Small intestine (tissue), 7 donors: ENCODE results near the gene ADCY9. TPM values are rescaled to one million over a fixed set of nuclear protein-coding genes. Genes with fewer than 3 reads are reported as not detected.

ENCODE experiments used
- DNase-seq, 2 donors: peaks; one replicate each; pipeline versions ENCODE4 v3.0.0 to v3.0.0-alpha.2; 2013
- FAIRE-seq: peaks from 2 replicates; lab custom pipeline; 2012; peaks lifted over from hg19 to GRCh38; lab: Jason Lieb, UNC
- H3K27ac ChIP-seq, 3 donors: one replicate each; pipeline ENCODE4 v1.5.1; 2013; ENCODE audit warnings: low read length in 2 of 3, mild to moderate bottlenecking in 2 of 3, control low read depth in 1 of 3, inconsistent platforms in 1 of 3, low read depth in 1 of 3, moderate library complexity in 1 of 3
- H3K27me3 ChIP-seq, 3 donors: one replicate each; pipeline ENCODE4 v1.6.1; 2013; ENCODE audit warnings: low read length in 3 of 3, inconsistent platforms in 1 of 3; ENCODE audit not compliant: control insufficient read depth in 3 of 3, insufficient read depth in 3 of 3
- H3K36me3 ChIP-seq, 3 donors: one replicate each; pipeline ENCODE4 v1.6.1; 2013; ENCODE audit warnings: low read length in 3 of 3, inconsistent platforms in 1 of 3, low read depth in 1 of 3, mild to moderate bottlenecking in 1 of 3, moderate library complexity in 1 of 3; ENCODE audit not compliant: control insufficient read depth in 3 of 3, insufficient read depth in 2 of 3
- H3K4me1 ChIP-seq, 3 donors: one replicate each; pipeline ENCODE4 v1.6.1; 2013; ENCODE audit warnings: low read length in 2 of 3, inconsistent platforms in 1 of 3, low read depth in 1 of 3, mild to moderate bottlenecking in 1 of 3, moderate library complexity in 1 of 3; ENCODE audit not compliant: control insufficient read depth in 3 of 3, insufficient read depth in 2 of 3
- H3K4me3 ChIP-seq, 3 donors: one replicate each; pipeline ENCODE4 v1.5.1; 2013; ENCODE audit warnings: low read length in 3 of 3, control low read depth in 1 of 3, inconsistent platforms in 1 of 3, low read depth in 1 of 3, mild to moderate bottlenecking in 1 of 3, moderate library complexity in 1 of 3
- H3K9me3 ChIP-seq, 2 donors: one replicate each; pipeline ENCODE4 v1.6.1; 2013; ENCODE audit warnings: low read depth in 1 of 2, low read length in 1 of 2; ENCODE audit not compliant: control insufficient read depth in 2 of 2, insufficient read depth in 1 of 2
- WGBS, 3 donors: extraction: QIAGEN DNeasy Blood & Tissue Kit; methylation state at CpG; one replicate each; pipeline ENCODE4 v1.1.7; 2013; 5-methylcytosine and 5-hydroxymethylcytosine counted together
- polyA plus RNA-seq, 4 donors: library from polyadenylated mRNA; stranded (reverse) in 3 of 4; unstranded in 1 of 4; fragments of 200-250 nt in 3 of 4; fragments of 120-200 nt in 1 of 4; gene quantifications; one replicate each; pipeline versions ENCODE4 v1.2.1 to v1.2.3, GENCODE V29; 2013
- donor health status: healthy with polysubstance abuse.
- donor health status: control.
- donor health status: control.
- donor health status: Bipolar disorder and iron deficiency.
- donor health status: healthy.

Gene ADCY9
- polyA plus RNA-seq, 4 donors = 4.3 to 10.7 (median 8.0) TPM

DNA sequence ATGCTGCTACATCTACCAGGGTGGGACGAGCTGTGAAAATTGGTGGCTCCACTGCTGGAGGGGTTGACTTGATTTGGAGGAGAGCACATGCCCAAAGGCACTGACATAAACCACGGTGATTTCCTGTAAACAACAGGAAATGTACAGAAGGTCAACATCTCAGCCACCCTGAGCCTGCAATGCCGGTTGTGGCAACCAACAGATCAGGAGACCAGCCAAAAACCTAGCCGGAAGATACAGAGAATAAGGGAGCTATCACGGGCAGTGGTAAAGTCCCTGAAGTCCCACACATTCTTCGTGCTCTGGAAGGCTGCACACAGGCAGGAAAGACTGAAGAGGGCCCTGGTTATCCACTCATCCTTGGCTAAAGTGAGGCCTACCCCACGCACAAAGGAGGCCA, 56.2 kb downstream of the ADCY9 start:
- Histone ChIP-seq H3K36me3 (peaks cover 0 to 3% (median 0%) of the 10 kb centered on the region in 3 donors), H3K9me3 (peaks cover 0 to 28% of the 10 kb centered on the region in 2 donors), H3K27me3 (no peaks in the 10 kb centered on the region), H3K4me3 (no peak overlapping the region), H3K27ac (peak overlapping the region in 1 of 3 donors; percentile 56), H3K4me1 (no peaks in the 10 kb centered on the region)
- peak in 1 of 2 donors; percentile 24 for DNase-seq
- FAIRE-seq = no peak
- 64 to 83% (median 69%) methylated on average over 7 of the region's 7 CpGs for WGBS, 3 donors

DNA sequence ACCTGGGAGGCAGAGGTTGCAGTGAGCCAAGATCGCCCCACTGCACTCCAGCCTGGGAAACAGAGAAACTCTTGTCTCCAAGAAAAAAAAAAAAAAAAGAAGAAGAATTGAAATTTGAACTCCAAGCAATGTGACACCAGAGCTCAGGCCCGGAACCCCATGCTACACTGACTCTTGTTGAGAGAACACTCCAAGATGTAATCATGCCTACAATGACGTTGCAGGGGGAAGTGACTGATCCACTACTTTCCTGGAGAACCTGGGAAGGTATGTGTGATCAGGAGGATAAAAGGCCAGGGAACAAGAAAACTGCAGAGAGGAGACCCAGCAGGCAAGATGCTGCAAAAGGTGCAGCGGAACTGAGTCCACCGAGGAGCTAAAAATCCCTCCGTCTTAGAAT, 57.9 kb downstream of the ADCY9 start:
- no peak overlapping the region for H3K4me3 ChIP-seq
- FAIRE-seq (no peak), DNase-seq (no peak)
- H3K4me1 ChIP-seq = no peaks in the 10 kb centered on the region
- WGBS, 3 donors = 83 to 87% (median 87%) methylated on average over 6 of the region's 6 CpGs
- no peaks in the 10 kb centered on the region for H3K27me3 ChIP-seq
- H3K9me3 ChIP-seq = peaks cover 0 to 19% of the 10 kb centered on the region in 2 donors
- H3K36me3 ChIP-seq = peaks cover 0 to 3% (median 0%) of the 10 kb centered on the region in 3 donors
- H3K27ac ChIP-seq = no peak overlapping the region

- 84 to 96% (median 95%) methylated on average over 17 of the region's 17 CpGs for WGBS, 3 donors
- no peak for FAIRE-seq
- no peaks in the 10 kb centered on the region for H3K27me3 ChIP-seq
- H3K27ac ChIP-seq = peak overlapping the region in 1 of 3 donors; percentile 21
- DNase-seq = no peak
- H3K9me3 ChIP-seq = peaks cover 0 to 16% of the 10 kb centered on the region in 2 donors
- H3K4me1 ChIP-seq = peaks cover 0 to 4% (median 0%) of the 10 kb centered on the region in 3 donors
- peaks cover 0 to 3% (median 0%) of the 10 kb centered on the region in 3 donors for H3K36me3 ChIP-seq
- no peak overlapping the region for H3K4me3 ChIP-seq
Observed at GRCh38 chr16:4057439-4057877, 58.8 kb downstream of the ADCY9 start.

DNA sequence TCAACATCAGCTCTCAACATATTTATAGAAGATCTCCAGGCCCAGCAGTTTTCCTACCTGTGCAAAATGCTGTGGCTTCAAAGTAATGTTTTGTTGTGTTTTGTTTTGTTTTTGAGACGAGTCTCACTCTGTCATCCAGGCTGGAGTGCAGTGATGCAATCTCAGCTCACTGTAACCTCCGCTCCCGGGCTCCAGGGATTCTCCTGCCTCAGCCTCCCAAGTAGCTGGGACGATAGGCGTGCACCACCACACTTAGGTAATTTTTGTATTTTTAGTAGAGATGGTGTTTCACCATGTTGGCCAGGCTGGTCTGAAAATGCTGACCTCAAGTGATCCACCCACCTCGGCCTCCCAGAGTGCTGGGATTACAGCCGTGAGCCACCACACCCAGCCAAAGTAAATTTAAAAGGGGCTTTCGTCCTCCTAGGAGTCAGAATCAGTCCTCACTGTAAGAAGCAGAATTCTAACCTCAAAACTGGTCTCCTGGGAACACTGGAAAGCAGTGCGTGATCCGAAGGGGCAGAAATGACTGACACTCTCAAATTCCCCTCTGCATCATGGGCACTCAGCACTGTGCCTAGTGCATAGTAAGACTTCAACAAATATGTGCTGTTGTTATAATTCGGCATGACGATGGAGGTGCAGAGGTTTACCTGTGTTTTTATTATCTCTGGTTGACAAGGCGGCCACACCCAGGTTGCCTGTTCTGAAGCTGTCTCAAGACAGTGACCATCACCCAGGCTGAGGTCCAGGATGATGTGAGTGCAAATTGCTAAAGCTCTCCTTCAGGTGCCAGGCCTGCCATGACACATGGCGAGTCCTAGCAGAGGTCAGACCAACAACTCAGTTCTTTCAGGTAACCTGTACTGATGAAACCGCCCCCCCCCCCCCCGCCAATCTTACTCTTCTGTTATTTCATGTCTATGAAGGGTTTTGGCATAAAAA, 59.8 kb downstream of the ADCY9 start:
- DNase-seq (no peak), FAIRE-seq (no peak)
- Histone ChIP-seq H3K4me1 (peaks cover 0 to 4% (median 0%) of the 10 kb centered on the region in 3 donors), H3K27me3 (no peaks in the 10 kb centered on the region), H3K4me3 (no peak overlapping the region), H3K36me3 (peaks cover 0 to 3% (median 0%) of the 10 kb centered on the region in 3 donors), H3K9me3 (peaks cover 0 to 11% of the 10 kb centered on the region in 2 donors), H3K27ac (no peak overlapping the region)
- WGBS, 3 donors = 83 to 92% (median 88%) methylated on average over 16 of the region's 16 CpGs

DNA sequence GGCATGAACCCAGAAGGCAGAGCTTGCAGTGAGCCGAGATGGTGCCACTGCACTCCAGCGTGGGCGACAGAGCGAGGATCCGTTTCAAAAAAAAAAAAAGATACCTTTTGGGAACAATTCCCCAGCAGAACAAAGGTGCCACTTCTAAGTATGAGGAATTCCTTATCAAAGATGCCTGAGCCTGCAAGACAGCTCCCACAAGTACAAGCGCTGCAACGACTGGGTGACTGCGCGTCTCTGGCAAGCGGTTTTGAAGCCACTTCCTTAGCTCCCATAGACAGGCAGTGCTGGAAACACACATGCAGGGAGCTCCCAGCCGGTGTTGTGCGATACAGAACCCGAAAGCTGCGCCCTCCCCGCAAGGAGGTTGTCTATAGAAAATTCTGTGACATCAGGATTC, 60.5 kb downstream of the ADCY9 start:
- FAIRE-seq (no peak), DNase-seq (no peak)
- H3K4me3 ChIP-seq = no peak overlapping the region
- no peaks in the 10 kb centered on the region for H3K27me3 ChIP-seq
- peaks cover 0 to 4% (median 0%) of the 10 kb centered on the region in 3 donors for H3K4me1 ChIP-seq
- H3K27ac ChIP-seq = no peak overlapping the region
- peaks cover 0 to 11% of the 10 kb centered on the region in 2 donors for H3K9me3 ChIP-seq
- H3K36me3 ChIP-seq = peaks cover 0 to 3% (median 0%) of the 10 kb centered on the region in 3 donors
- 93 to 95% (median 94%) methylated on average over 15 of the region's 15 CpGs for WGBS, 3 donors

GRCh38 chr16:4053301-4053845, 62.9 kb downstream of the ADCY9 start:
- DNase-seq (peak in 1 of 2 donors; percentile 55), FAIRE-seq (no peak)
- H3K4me3 ChIP-seq = no peak overlapping the region
- H3K9me3 ChIP-seq = no peaks in the 10 kb centered on the region
- H3K27me3 ChIP-seq = no peaks in the 10 kb centered on the region
- peaks cover 0 to 5% (median 0%) of the 10 kb centered on the region in 3 donors for H3K36me3 ChIP-seq
- peak overlapping the region in 2 of 3 donors; percentile 6 to 76 for H3K27ac ChIP-seq
- peaks cover 0 to 4% (median 0%) of the 10 kb centered on the region in 3 donors for H3K4me1 ChIP-seq
- WGBS, 3 donors = 10 to 18% (median 15%) methylated on average over 18 of the region's 18 CpGs

DNA sequence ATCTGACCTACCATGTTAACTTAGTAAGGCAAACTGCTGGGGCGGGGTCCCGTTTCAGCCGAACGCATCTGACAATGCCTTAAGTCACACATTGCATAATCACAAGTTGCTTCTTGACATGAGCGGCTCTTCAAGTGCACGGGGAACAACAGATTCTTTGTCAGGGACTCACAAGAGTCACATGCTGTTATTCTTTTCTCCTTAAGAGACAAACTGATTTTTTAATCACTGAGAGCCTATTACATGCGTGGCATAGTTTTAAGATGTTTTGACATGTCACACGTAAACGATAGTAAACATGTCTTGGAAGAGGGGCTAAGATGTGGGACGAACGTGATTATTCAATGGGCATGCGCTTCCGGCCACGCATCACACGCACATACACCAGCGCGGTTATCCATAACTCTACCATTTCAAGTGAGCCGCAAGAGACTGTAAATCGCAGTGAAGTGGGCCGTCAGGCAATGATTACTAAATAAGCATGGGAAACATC, 63.4 kb downstream of the ADCY9 start:
- FAIRE-seq = no peak
- WGBS, 3 donors = 49 to 68% (median 62%) methylated on average over 20 of the region's 20 CpGs
- H3K27ac ChIP-seq = peak overlapping the region in 1 of 3 donors; percentile 76
- H3K27me3 ChIP-seq = no peaks in the 10 kb centered on the region
- no peak overlapping the region for H3K4me3 ChIP-seq
- H3K9me3 ChIP-seq = no peaks in the 10 kb centered on the region
- peaks cover 0 to 4% (median 0%) of the 10 kb centered on the region in 3 donors for H3K4me1 ChIP-seq
- no peak for DNase-seq
- H3K36me3 ChIP-seq = peaks cover 0 to 5% (median 0%) of the 10 kb centered on the region in 3 donors

- DNase-seq (no peak), FAIRE-seq (no peak)
- no peaks in the 10 kb centered on the region for H3K27me3 ChIP-seq
- H3K27ac ChIP-seq = no peak overlapping the region
- H3K9me3 ChIP-seq = no peaks in the 10 kb centered on the region
- peaks cover 0 to 5% (median 0%) of the 10 kb centered on the region in 3 donors for H3K36me3 ChIP-seq
- 91 to 95% (median 93%) methylated on average over 14 of the region's 14 CpGs for WGBS, 3 donors
- no peak overlapping the region for H3K4me3 ChIP-seq
- H3K4me1 ChIP-seq = peaks cover 0 to 4% (median 0%) of the 10 kb centered on the region in 3 donors
Observed at GRCh38 chr16:4052096-4052495, 64.1 kb downstream of the ADCY9 start.
